Hematopoietic multipotent progenitor cell treated with erythropoietin and hydrocortisone succinate and interleukin-3 and kit ligand, for 8 days (in vitro differentiated cells): ENCODE measurements around the gene DPEP3.

Source experiments
- DNase-seq: peaks from one replicate; pipeline ENCODE4 v3.0.0-alpha.2; 2015

The DPEP3 gene

DNA sequence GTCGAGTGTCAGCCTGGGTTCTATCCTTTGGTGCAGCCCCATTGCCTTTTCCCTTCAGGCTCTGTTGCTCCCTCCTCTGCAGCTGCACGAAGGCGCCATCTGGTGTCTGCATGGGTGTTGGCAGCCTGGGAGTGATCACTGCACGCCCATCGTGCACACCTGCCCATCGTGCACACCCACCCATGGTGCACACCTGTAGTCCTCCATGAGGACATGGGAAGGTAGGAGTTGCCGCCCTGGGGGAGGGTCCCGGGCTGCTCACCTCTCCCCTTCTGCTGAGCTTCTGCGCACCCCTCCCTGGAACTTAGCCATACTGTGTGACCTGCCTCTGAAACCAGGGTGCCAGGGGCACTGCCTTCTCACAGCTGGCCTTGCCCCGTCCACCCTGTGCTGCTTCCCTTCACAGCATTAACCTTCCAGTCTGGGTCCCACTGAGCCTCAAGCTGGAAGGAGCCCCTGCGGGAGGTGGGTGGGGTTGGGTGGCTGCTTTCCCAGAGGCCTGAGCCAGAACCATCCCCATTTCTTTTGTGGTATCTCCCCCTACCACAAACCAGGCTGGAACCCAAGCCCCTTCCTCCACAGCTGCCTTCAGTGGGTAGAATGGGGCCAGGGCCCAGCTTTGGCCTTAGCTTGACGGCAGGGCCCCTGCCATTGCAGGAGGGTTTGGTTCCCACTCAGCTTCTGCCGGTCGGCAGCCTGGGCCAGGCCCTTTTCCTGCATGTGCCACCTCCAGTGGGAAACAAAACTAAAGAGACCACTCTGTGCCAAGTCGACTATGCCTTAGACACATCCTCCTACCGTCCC is 51.5 kb downstream of the DPEP3 start:
- peak; percentile 72 for DNase-seq

DNA sequence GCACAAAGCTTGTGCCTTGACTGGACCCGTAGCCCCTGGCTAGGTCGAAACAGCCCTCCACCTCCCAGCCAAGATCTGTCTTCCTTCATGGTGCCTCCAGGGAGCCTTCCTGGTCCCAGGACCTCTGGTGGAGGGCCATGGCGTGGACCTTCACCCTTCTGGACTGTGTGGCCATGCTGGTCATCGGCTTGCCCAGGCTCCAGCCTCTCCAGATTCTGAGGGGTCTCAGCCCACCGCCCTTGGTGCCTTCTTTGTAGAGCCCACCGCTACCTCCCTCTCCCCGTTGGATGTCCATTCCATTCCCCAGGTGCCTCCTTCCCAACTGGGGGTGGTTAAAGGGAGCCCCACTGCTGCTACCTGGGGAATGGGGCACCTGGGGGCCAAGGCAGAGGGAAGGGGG is 52.2 kb downstream of the DPEP3 start:
- DNase-seq: no peak

DNA sequence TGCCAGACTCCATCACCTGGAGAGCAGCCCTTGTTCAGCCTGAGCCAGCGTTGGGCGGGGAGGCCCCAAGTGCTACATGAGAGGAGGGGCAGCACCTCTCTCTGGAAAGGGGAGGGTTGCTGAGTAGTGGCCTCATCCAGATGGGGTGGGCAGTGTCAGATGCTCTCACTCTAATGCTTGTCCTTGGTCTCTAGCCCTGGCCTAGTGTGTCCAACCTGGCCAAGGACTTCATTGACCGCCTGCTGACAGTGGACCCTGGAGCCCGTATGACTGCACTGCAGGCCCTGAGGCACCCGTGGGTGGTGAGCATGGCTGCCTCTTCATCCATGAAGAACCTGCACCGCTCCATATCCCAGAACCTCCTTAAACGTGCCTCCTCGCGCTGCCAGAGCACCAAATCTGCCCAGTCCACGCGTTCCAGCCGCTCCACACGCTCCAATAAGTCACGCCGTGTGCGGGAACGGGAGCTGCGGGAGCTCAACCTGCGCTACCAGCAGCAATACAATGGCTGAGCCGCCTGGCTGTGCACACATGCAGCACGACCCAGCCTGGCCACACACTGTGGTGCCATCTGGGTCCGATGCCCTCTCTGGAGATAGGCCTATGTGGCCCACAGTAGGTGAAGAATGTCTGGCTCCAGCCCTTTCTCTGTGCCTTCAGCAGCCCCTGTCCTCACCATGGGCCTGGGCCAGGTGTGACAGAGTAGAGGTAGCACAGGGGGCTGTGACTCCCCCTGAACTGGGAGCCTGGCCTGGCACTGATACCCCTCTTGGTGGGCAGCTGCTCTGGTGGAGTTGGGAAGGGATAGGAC is 53.0 kb downstream of the DPEP3 start:
- no peak for DNase-seq

DNA sequence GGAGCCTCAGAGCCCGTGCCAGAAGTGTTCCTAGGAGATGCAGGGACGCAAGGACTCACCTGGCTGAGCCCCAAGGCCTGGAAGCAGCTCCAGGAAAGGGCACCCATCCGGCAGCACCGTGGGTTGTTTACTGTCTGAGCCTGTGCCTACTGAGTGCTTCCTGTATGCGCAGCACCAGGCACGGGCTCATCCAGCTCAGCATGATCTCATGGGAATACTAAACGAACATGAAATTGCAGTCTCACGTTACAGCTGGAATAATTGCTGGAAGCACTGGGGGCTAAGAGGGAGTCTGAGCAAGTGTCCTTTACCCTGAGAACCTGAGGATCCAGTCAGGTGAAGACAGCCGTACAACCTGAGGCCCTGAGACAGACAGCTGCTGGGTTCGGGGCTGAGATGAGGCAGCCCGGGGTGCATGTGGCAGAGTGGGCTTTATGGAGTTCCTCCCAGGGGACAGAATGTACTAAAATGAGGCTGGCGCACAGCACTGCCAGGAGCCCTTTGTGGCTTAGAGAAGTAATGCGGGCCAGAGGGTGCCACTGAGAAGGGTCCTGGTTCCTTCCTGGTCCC is 54.0 kb downstream of the DPEP3 start:
- DNase-seq: no peak
